ENCODE data around the gene RPL18.

- TF ChIP-seq POLR2A (IDR thresholded peaks at IDR 0.05) (no peak), CTCF (IDR thresholded peaks at IDR 0.05) (no peak)
These were observed 2.4 kb downstream of the RPL18 start for GRCh38 chr19:48616491-48617056.

All from lower leg skin (tissue), 3 donors.